Activated gamma-delta T cell (primary cell): ENCODE results near the gene MARVELD1.
"Not testable (repeated sequence)": the region's sequence is repeated elsewhere in the genome, so short reads cannot be mapped to it uniquely, and the experiment has no call there.

Source experiments
- DNase-seq: peaks from one replicate; lab custom pipeline; 2025; lab: John Stamatoyannopoulos, UW

The MARVELD1 gene

DNA sequence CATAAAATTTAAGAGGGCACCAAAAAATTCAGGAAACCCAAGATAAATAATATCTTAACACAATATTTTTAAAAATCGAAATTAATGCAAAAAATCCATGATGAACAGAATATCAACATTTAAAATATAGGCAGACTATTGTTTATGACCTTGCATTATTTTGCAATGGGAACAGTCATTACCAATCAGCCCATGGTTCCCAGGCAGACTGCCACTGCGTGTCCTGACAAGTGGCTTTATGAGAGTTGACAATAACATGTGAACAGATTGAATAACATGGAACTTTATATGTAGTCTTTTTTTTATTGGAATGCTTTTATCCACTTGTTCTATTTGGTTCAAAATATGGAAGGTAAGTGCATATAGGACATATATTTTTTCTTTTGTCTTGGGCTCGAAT, 23.4 kb upstream of the MARVELD1 start:
- no peak for DNase-seq

DNA sequence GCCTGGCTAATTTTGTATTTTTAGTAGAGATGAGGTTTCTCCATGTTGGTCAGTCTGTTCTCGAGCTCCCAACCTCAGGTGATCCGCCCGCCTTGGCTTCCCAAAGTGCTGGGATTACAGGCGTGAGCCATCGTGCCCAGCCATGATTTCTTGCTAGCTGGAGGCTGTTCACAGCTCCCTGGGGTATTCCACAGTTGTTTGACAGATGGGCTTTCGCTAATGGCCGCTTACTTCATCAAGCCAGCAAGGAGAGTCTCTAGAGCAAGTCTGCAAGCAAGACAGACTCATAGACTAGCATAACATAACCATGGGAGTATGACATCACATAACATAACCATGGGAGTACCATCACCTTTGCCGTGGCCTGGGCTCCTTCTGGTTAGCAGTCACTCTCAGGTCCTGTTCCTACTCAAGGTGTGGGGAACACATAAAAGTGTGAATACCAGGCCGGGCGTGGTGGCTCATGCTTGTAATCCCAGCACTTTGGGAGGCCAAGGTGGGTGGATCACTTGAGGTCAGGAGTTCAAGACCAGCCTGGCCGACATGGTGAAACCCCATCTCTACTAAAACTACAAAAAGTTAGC, 15.4 kb upstream of the MARVELD1 start:
- not testable (repeated sequence) for DNase-seq

DNA sequence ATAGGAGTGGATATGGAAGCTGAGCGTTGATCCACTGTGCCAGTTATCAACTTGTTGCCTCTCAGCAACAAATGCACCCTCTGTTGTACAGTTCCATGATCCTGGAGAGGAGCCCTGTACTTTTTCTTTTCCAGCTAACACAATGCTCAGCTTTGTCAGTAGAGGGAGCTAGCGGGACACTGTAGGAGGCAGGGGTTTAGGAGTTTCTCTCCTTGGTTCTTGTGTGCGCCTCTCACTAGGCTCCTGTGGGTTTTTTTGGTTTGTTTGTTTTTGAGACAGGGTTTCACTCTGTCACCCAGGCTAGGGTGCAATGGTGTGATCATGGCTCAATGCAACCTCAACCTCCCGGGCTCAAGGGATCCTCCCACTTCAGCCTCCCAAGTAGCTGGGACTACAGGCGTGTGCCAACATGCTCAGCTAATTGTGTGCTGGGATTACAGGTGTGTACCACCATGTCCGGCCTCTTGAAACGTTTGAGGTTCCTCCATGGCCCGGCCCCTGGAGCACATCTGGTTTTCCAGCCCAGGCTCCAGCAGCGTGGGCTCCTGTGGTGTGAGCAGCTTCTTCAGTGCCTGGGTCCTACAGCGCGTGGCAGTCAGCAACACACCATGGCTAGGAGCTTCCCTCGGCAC, 12.0 kb upstream of the MARVELD1 start:
- DNase-seq: no peak

DNA sequence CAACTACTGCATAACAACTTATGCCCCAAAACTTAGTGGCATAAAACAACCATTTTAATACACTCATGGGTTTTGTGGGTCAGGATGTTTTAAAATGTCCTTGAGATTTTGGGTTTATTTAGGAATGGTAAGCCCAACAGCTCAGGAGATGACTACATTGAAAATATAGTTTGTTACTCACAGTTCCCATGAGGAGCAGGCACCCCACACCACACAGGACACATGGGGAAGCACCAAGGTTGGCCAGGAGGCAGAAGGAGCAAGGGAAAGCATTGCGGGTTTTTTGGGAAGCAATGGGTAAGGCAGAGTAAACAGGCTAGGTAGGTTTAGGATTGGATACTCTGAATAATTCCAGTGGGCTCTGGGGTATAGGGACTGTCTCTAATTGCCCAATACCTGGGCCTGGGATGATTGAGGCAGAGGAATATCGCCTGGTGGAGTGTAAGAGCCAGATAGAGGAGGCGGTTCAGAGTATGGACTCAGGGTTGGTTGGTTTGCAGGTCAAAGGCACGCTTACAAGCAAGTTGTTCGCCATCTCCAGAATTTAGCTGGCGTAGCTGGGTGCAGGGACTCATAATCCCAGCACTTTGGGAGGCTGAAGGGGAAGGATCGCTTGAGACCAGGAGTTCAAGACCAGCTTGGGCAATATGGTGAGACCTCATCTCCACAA, 10.0 kb upstream of the MARVELD1 start:
- DNase-seq: no peak

DNA sequence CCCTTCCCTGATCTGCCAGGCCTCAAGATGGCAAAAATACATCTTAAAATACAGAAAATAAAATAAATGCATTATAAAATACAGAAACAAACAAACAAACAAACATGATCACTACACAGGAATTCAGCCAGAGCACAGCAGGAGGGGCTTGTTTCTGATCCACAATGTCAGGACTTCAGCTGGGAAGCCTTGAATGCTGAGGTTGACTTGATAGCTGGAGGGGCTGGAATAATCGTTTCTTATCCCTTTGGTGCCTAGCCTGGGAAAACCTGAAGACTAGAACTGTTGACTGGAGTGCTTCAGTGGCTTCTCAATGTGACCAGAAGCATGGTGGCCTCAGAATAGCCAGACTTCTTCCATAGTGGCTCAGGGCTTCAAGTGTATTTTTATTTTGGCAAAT, 9.2 kb upstream of the MARVELD1 start:
- no peak for DNase-seq

DNA sequence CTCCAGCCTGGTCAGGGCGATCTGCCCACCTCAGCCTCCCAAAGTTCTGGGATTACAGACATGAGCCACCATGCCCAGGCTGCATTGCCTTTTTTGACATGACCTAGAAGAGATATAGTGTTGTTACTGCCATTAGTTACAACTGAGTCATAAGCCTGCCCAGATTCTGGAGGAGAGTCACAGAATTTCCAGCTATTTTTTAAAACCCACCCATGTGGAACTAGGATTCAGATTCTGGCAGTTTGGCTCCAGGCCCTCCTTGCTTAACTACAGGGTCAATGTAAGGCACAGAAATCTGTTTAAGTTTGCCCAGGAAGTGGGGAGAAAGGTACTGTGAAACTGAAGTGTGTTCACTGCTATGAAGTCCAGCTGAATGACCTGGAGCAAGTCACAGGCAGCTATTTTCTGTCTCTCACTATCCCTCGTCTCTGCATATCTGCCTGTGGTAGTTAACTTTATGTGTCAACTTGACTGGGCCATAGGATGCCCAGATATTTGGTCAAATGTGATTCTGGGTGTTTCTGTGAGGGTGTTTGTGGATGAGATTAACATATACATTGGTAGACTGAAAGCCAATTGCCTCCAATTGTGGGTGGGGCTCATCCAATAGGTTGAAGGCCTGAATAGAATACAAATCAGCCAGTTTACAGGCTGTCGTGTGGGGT, 8.4 kb upstream of the MARVELD1 start:
- DNase-seq: no peak

DNA sequence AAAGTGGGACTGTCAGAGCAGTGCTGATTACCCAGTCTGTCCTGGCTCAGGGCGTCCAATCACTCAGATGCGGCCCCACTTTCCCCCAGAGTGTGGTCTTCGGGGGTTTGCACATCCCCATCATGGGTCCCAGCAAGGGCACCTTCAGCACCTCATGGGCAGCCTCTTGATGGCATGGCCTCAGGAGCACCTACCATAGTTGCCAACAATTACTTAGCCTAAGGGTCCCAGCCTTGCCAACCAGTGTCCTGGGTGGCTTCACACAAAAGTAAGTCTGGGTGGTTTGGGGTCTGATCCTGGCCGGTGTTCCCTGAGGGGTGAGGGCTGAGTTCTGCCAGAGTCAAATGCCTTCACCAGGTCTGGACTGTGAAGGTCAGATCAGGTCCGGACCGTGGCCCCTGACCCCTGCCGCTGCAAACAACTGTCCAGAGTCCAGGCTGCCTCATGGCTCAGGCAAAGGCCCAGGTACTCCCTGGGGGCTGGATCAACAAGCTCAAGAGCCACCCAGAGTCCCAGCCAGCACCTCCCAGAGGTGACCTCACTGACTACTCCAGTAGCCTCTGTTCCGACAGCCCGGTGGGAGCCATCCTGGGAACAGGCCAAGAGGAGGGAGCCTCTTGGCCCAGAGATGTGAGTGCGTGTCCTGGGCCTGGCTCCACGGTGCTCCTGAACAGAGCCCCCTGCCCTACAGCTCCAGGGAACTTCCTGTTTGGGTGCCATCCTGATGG, 6.2 kb upstream of the MARVELD1 start:
- no peak for DNase-seq

DNA sequence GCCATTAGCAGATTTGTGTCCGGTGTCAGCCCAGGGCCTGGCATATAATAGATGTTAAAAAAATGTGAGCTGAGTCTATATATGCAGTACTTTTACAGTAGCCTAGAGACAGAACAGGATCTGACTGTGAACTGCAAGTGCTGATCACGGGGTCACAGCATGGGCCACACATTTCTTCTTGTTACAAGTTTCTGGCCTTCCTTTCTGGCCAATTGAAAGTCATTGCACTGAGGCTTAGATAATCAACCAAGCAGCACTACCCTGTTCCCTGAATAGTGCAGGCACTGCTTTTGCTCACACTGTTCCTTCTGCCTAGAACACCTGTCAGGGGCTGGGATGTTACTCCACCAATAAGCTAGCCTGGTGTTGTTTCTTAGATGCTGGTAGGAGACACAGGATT, 5.4 kb upstream of the MARVELD1 start:
- no peak for DNase-seq

DNA sequence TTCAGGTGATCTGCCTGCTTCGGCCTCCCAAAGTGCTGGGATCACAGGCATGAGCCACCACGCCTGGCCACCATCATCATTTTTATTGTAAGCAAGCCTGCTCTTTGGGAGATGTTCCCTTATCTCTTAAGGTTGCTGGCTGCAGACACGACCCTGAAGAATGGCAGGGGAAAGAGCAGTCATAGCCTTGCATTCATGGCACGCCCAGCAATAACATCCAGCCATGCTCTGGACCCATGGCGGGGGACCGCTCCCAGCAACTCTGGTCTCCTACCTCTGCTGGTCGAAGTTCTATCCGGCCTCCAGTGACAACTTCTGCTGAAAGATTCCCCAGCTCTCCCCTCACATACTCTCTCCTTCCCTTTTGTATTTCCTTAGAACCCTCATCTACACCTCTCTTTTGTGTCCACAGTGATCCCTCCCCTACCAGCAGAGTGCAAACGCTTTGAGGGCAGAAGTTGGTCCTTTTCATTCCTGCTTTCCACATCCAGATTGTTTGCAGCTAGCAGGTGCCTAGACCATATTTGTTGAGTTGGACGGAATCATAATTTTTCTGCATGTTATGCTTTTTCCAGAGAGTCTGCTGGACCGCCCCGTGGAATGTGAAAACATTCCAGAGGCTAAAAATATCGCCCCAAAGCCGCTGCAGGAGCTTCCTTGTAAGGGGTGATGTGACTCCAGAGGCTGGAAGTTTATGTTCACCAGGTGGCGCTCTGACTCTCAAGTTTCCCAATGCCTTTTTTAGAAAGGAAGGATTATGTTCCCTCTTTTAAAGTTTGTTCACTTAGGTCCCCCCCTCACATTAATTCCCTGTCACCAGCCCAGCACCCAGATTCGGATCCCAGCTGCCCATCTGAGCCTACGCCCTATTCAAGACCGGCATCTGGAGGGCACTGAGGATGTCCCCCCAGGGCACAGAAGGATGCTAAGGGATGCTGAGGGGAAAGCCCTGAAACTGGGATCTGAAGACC, 4.3 kb upstream of the MARVELD1 start:
- no peak for DNase-seq

DNA sequence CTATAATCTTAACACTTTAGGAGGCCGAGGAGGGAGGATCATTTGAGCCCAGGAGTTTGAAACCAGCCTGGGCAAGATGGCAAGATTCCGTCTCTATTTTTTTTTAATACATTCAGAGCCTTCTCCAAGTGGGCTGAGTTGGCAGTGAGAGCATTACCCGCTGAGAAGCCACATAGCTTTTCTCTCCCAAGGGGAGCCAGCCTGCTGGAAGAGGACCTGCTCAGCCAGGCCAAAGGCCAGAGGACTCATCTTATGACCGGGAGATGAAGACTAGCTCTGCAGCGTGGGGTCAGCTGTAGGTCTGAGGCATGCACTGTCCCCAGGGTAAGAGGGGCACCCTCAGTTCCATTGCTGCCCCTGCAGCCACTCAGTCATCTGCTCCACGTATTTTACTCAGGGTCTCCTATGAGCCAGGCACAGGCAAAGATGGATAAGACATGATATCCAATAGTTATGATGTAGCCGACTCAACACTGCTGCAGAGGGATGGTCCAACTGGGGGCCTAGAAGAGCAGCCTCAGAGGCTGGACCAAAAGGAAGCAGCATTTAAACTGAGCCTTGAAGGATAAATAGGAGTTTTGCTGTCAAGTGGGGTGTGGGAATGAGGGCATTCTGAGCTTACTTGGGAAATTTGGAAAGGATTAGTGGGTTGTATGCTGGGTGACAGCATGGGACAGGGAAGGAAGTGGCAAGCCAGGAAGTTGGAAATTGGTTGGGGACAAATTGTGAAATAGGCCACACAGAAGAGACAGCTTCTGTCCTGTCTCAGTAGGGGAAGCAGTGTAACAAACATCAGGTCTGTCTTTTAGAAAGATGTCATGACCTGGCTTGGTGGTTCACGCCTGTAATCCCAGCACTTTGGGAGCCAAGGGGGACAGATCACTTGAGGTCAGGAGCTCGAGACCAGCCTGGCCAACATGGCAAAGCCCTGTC, 1.6 kb upstream of the MARVELD1 start:
- DNase-seq: no peak

DNA sequence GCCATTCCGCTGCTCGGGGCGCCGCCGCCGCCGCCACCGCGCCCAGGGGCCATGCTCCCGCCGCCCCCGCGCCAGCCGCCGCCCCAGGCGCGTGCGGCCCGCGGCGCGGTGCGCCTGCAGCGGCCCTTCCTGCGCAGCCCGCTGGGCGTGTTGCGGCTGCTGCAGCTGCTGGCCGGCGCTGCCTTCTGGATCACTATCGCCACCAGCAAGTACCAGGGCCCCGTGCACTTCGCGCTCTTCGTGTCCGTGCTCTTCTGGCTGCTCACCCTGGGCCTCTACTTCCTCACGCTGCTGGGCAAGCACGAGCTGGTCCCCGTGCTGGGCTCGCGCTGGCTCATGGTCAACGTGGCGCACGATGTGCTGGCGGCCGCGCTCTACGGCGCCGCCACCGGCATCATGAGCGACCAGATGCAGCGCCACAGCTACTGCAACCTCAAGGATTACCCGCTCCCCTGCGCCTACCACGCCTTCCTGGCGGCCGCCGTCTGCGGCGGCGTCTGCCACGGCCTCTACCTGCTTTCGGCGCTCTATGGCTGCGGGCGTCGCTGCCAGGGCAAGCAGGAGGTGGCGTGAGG, 383 bp downstream of the MARVELD1 start:
- peak; percentile 47 for DNase-seq

DNA sequence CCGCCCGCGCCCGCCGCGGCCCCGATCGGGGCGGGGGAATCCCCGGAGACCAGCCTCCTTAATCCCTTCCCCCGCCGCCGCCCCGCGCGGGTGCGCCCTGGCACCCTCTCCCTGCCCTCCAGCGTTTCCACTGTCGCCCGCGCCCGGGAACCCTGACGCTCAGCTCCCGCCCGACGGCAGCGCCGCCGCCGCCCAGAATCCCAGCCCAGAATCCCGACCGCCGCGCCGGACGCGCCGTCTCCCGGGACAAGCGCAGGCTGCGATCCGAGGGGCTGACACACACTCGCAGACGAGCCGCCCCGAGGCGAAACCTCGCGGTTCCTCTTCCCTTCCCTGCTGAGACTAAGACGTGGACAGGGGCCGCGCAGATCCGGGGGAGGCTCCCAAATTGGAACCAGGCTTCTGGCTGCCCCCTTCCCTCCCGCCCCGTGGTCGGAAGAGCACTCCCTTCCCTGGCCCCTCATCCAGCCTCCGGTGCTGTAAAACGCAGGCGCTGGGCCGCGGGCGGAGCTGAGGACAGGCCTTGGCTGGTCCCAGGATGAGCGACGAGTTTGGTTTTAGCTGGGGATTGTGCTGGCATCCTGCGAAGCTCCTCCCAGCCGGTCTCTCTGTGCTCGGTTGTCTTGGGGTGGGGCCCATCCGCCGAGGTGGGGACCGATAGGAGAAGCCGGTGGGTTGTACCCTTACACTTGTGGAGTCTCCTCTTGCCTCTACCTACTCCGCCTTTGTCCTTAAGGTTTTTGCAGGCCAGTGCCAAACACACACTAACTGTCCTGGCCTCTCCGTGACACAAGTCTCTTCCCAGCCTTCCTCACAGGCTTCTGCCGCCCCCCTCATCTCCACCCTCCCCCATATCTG, 1.1 kb downstream of the MARVELD1 start:
- no peak for DNase-seq

DNA sequence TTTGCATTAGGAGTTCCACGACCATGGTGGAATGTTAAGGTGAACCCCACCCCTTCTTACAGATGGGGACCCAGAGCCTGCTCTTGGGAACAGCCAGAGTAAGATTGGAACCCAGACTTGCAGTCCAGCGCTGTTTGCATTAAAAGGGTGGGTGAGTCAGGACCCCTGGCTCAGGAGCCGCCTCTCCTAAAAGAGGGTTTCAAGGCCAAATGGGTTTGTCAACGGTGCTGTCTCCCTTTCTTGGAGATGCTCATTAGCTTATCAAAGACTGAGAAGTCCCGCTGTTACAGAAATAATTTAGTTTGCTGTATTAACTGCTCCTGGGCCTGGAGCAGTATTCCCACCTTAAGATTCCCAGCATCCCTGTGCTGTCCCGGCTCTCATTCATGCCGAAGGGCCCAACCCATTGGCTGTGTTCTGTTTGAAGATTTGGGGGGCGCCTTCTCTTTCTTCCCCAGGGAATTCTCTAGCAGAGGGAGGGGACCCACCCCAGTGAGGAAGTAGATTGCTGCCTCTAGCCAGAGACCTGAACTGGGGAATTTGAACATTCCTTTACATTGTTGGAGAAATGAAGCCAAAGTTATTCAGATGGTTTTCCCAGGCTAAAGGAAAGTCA, 1.8 kb downstream of the MARVELD1 start:
- DNase-seq: no peak

DNA sequence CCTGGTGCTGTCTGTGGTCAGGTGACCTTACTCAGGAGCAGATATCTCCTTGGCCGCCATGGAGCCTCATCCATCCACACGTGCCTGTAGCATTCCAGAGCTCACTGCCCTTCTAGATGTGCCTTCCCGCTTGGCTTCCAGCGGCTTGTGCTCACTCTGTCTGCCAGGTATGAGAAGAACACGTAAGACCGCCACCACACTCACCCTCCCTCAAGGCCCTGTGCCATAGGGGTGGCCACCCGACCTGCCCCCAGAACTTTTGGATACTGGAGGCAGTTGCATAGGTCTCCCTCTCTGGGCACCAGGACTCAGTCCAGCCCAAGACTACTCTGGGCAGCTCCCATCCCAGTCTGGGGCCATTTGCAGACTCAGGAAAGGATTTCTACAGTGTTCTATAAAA, 4.1 kb downstream of the MARVELD1 start:
- DNase-seq: no peak

DNA sequence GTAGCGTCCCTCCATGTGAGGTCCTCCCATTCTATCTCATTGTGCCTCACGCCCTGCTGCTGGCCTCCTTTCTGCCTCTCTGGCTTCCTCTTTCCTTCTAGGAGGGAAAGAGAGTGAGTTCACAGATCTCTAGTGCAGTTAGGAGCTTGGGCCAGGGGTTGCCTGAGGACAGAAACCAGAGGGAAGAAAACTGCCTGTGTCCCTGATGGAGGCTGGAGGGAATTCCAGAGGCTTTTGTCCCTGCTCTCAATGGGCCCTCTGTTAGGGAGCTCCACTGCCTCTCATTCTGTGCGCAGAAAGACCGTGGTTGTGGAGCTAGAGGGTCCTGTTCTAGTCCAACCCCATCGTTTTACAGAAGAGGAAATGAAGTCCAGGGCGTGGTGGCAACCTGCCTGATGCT, 4.6 kb downstream of the MARVELD1 start:
- no peak for DNase-seq

DNA sequence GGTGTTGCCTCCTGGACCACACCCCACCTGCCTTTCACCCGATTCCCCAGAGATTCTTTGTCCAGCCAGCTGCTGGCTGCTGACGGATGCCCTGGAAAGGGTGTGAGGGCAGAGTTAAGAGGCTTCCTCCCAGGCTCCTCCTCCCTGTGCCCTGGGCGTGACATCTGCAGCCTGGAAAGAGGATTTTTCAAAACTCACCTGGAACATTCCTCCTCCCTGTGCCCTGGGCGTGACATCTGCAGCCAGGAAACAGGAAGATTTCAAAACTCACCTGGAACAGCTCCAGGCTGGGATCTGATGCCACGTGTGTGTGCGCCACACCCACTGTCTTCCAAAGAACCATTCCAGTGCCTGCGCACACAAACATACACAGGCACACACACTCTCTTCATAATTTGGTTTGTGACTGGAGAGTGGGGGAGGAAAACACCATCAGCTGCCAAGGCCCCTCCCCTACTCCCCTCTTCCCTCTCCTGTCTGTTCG, 5.2 kb downstream of the MARVELD1 start:
- DNase-seq: no peak

DNA sequence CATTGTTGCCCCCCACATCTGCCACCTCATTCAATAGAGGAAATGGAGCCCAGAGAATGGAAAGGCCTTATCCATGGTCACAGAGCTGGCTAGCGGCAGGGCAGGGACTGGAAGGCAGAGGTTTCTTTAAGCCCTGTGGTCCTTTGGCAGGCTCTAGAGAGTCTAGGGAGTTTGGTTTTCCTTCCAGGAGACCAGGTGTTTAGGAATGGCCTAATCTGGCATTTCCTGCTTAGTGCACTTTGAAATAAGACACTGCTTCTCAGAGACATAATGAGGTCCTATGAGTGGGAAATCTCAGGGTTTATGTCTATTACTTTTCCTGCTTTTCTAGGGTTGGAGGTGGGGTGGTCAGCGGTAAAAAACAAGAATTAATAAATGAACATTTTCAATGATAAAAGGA, 6.1 kb downstream of the MARVELD1 start:
- DNase-seq: no peak
